ENCODE results near the gene ATP8A2.

Gene ATP8A2

DNA sequence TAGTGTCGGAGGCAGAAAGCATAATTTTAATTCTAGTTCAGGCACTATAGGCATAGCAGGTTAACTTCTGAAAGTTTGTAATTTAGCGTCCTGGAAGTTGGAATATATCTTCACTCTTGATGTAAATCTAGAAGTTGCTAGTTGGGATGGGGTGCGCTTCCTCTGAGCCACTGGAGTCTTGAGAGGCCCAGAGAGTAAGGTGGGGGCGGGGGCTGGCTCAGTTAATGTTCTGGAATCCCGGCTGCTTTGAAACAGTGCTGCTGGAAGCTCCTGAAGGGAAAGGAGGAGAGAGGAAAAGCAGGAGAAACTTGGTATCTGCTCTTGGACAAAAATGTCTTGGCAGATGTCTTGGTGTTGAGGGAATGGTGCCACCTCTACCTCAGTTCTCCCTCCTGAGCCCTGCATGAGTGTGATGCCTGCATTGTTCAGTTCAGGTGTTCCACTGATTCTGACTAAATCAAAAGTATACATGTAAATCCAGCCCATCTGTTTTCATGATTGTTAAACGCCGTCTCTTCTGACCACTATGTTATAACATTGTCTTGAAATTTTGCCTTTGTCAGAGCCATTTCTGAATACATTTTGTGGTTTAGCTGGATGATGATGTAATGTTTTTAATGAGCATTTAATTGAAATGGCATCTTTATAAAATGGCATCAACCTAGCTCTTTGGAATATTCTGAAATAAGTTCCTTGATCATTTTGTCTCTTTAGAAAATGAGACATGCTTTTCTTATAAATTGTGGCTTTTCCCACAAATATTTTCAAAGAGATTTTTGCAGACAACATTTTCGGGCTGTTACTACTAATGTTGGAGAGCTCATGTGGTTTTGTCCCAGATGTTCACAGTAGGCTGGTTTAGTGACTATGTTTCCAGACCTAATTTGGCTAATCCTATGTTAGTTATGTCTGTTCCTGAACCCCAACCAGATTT, 477.3 kb downstream of the ATP8A2 start:
- H3K9me3 ChIP-seq (ENCODE audit: control insufficient read depth in 5 of 5, low read length in 5 of 5) = no peaks in the 10 kb centered on the region
- H3K9ac ChIP-seq (ENCODE audit: low read length in 5 of 5) = no peak overlapping the region
- no peaks in the 10 kb centered on the region for H3K27me3 ChIP-seq (ENCODE audit: control insufficient read depth in 5 of 5, insufficient read depth in 4 of 5, low read length in 5 of 5)
- no peak overlapping the region for H3K27ac ChIP-seq (ENCODE audit: low read depth, low read length)
- H3K36me3 ChIP-seq (ENCODE audit: control insufficient read depth in 5 of 5, insufficient read depth in 5 of 5, low read length in 5 of 5) = no peaks in the 10 kb centered on the region
- no peak overlapping the region for H3K4me3 ChIP-seq (ENCODE audit: low read depth in 1 of 5, low read length in 5 of 5)
- peaks cover 0 to 11% (median 0%) of the 10 kb centered on the region in 5 donors for H3K4me1 ChIP-seq (ENCODE audit: control insufficient read depth in 5 of 5, insufficient read depth in 5 of 5, low read length in 5 of 5)

DNA sequence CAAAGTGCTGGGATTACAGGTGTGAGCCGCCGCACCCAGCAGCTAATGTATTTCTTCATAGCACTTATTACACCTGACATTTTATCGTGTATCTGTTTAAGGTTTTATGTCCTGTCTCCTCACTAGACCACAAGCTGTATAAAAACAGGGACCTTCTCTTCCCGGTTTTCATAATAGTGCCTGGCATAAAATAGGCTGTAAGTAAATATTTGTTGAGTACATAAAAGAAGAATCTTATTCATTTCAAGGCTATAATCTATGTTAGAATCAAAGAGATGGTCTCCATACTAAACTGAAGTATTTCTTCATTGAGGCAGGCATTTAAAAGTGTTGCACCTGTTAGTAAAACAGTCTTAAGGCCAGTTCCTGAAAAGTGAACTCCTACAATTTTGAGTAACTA, 486.1 kb downstream of the ATP8A2 start:
- Histone ChIP-seq H3K27ac (ENCODE audit: low read depth, low read length) (no peak overlapping the region), H3K4me3 (ENCODE audit: low read depth in 1 of 5, low read length in 5 of 5) (no peak overlapping the region), H3K4me1 (ENCODE audit: control insufficient read depth in 5 of 5, insufficient read depth in 5 of 5, low read length in 5 of 5) (no peaks in the 10 kb centered on the region), H3K9ac (ENCODE audit: low read length in 5 of 5) (no peak overlapping the region), H3K27me3 (ENCODE audit: control insufficient read depth in 5 of 5, insufficient read depth in 4 of 5, low read length in 5 of 5) (no peaks in the 10 kb centered on the region), H3K9me3 (ENCODE audit: control insufficient read depth in 5 of 5, low read length in 5 of 5) (no peaks in the 10 kb centered on the region), H3K36me3 (ENCODE audit: control insufficient read depth in 5 of 5, insufficient read depth in 5 of 5, low read length in 5 of 5) (no peaks in the 10 kb centered on the region)

DNA sequence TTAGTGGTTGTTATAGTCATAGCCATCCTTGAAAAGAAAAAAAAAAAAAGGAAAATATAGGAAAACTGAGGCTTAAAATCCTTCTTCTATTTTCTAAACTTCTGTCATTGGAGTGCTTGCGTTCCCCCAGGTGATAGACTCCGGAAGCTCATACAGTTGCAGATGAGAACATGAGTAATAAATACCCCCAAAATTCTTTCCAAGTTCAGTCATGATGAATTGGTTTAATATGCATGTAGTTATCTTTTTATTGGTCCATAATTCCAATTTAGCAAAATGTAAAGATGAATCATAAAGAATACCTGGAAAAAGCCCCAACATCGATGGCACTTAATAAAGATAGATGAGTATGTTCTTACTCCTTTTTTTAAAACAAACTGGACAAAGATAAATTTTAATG, 487.8 kb downstream of the ATP8A2 start:
- no peaks in the 10 kb centered on the region for H3K36me3 ChIP-seq (ENCODE audit: control insufficient read depth in 5 of 5, insufficient read depth in 5 of 5, low read length in 5 of 5)
- no peak overlapping the region for H3K9ac ChIP-seq (ENCODE audit: low read length in 5 of 5)
- no peaks in the 10 kb centered on the region for H3K4me1 ChIP-seq (ENCODE audit: control insufficient read depth in 5 of 5, insufficient read depth in 5 of 5, low read length in 5 of 5)
- no peak overlapping the region for H3K27ac ChIP-seq (ENCODE audit: low read depth, low read length)
- H3K4me3 ChIP-seq (ENCODE audit: low read depth in 1 of 5, low read length in 5 of 5) = no peak overlapping the region
- no peaks in the 10 kb centered on the region for H3K27me3 ChIP-seq (ENCODE audit: control insufficient read depth in 5 of 5, insufficient read depth in 4 of 5, low read length in 5 of 5)
- H3K9me3 ChIP-seq (ENCODE audit: control insufficient read depth in 5 of 5, low read length in 5 of 5) = no peaks in the 10 kb centered on the region

DNA sequence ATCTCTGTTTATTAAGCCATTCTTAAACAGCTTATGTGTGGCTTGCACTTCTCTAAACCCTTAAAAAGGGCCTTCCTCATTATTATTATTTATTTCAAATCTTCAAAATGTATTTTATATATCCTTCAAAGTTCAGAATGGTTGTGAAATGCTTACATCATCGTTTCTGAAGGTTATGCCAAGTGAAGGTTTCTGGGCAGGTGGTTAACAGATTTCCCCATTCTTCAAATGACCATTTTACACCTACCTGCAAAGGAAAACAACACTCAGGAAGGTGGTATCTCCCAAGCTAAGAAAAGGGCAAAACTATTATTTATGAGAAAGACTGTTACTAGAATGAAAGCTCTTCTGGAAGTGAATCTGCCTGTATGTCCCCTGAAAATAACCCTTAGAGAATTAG, 488.5 kb downstream of the ATP8A2 start:
- no peaks in the 10 kb centered on the region for H3K27me3 ChIP-seq (ENCODE audit: control insufficient read depth in 5 of 5, insufficient read depth in 4 of 5, low read length in 5 of 5)
- no peaks in the 10 kb centered on the region for H3K4me1 ChIP-seq (ENCODE audit: control insufficient read depth in 5 of 5, insufficient read depth in 5 of 5, low read length in 5 of 5)
- H3K4me3 ChIP-seq (ENCODE audit: low read depth in 1 of 5, low read length in 5 of 5) = no peak overlapping the region
- H3K27ac ChIP-seq (ENCODE audit: low read depth, low read length) = no peak overlapping the region
- no peaks in the 10 kb centered on the region for H3K36me3 ChIP-seq (ENCODE audit: control insufficient read depth in 5 of 5, insufficient read depth in 5 of 5, low read length in 5 of 5)
- no peaks in the 10 kb centered on the region for H3K9me3 ChIP-seq (ENCODE audit: control insufficient read depth in 5 of 5, low read length in 5 of 5)
- no peak overlapping the region for H3K9ac ChIP-seq (ENCODE audit: low read length in 5 of 5)

DNA sequence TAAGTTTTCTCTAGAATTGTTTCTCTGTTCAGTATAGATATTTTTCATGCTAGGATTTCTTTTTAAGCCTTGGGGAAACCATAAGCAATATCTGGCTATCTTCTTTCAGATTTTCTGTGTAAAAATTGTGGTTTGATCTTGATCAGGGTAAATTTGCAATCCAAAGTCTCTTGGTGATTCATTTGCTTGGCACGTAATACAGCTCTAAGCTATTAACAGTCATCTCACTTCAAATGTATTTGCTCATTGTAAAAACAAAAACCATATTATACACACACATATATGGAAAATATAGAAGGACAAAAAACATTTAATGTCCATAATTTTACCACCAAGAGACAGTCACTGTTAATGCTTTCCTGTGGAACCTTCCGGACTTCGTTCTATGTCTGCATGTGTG, 489.1 kb downstream of the ATP8A2 start:
- H3K27me3 ChIP-seq (ENCODE audit: control insufficient read depth in 5 of 5, insufficient read depth in 4 of 5, low read length in 5 of 5) = no peaks in the 10 kb centered on the region
- no peak overlapping the region for H3K9ac ChIP-seq (ENCODE audit: low read length in 5 of 5)
- H3K27ac ChIP-seq (ENCODE audit: low read depth, low read length) = no peak overlapping the region
- no peaks in the 10 kb centered on the region for H3K9me3 ChIP-seq (ENCODE audit: control insufficient read depth in 5 of 5, low read length in 5 of 5)
- H3K4me3 ChIP-seq (ENCODE audit: low read depth in 1 of 5, low read length in 5 of 5) = no peak overlapping the region
- H3K36me3 ChIP-seq (ENCODE audit: control insufficient read depth in 5 of 5, insufficient read depth in 5 of 5, low read length in 5 of 5) = no peaks in the 10 kb centered on the region
- H3K4me1 ChIP-seq (ENCODE audit: control insufficient read depth in 5 of 5, insufficient read depth in 5 of 5, low read length in 5 of 5) = no peaks in the 10 kb centered on the region

DNA sequence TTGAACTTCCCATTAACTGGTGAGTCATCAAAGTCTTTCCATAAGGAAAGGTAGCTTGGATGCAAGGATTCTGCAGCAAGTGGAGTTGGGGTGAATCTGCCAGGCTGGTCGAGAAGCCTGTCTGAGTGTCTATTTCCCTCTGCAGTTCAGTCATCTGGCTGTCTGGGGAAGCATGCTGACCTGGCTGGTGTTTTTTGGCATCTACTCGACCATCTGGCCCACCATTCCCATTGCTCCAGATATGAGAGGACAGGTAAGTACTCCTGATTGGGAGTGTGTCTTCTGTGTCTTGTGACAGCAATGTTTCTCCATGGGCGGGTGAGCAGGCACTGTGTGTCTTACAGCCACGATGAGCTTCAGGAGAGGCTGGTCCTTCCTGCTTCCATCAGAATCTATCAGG, 490.4 kb downstream of the ATP8A2 start:
- H3K4me3 ChIP-seq (ENCODE audit: low read depth in 1 of 5, low read length in 5 of 5) = no peak overlapping the region
- no peak overlapping the region for H3K27ac ChIP-seq (ENCODE audit: low read depth, low read length)
- no peaks in the 10 kb centered on the region for H3K4me1 ChIP-seq (ENCODE audit: control insufficient read depth in 5 of 5, insufficient read depth in 5 of 5, low read length in 5 of 5)
- no peaks in the 10 kb centered on the region for H3K9me3 ChIP-seq (ENCODE audit: control insufficient read depth in 5 of 5, low read length in 5 of 5)
- no peak overlapping the region for H3K9ac ChIP-seq (ENCODE audit: low read length in 5 of 5)
- H3K36me3 ChIP-seq (ENCODE audit: control insufficient read depth in 5 of 5, insufficient read depth in 5 of 5, low read length in 5 of 5) = no peaks in the 10 kb centered on the region
- no peaks in the 10 kb centered on the region for H3K27me3 ChIP-seq (ENCODE audit: control insufficient read depth in 5 of 5, insufficient read depth in 4 of 5, low read length in 5 of 5)

DNA sequence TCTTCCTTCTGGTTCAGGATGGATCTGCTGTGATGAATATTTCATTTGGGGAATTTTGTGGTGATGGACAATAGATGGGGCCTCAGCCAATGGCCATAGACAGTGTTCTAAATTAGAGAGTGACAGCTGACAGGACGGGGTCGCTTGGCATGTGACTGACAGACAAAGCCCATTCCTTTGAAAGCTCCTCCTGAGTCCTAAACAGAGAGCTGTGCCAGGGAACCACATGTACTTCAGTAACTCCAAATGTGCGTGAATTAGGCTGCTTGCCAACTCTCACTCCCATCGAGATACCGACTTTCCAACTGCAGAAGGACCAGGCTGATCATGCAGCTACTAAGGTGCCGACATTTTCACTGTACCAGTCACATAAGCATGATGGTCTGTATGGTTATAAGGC, 492.3 kb downstream of the ATP8A2 start:
- H3K4me3 ChIP-seq (ENCODE audit: low read depth in 1 of 5, low read length in 5 of 5) = no peak overlapping the region
- no peak overlapping the region for H3K27ac ChIP-seq (ENCODE audit: low read depth, low read length)
- H3K27me3 ChIP-seq (ENCODE audit: control insufficient read depth in 5 of 5, insufficient read depth in 4 of 5, low read length in 5 of 5) = peaks cover 0 to 5% (median 0%) of the 10 kb centered on the region in 5 donors
- H3K36me3 ChIP-seq (ENCODE audit: control insufficient read depth in 5 of 5, insufficient read depth in 5 of 5, low read length in 5 of 5) = no peaks in the 10 kb centered on the region
- no peaks in the 10 kb centered on the region for H3K4me1 ChIP-seq (ENCODE audit: control insufficient read depth in 5 of 5, insufficient read depth in 5 of 5, low read length in 5 of 5)
- no peak overlapping the region for H3K9ac ChIP-seq (ENCODE audit: low read length in 5 of 5)
- no peaks in the 10 kb centered on the region for H3K9me3 ChIP-seq (ENCODE audit: control insufficient read depth in 5 of 5, low read length in 5 of 5)

DNA sequence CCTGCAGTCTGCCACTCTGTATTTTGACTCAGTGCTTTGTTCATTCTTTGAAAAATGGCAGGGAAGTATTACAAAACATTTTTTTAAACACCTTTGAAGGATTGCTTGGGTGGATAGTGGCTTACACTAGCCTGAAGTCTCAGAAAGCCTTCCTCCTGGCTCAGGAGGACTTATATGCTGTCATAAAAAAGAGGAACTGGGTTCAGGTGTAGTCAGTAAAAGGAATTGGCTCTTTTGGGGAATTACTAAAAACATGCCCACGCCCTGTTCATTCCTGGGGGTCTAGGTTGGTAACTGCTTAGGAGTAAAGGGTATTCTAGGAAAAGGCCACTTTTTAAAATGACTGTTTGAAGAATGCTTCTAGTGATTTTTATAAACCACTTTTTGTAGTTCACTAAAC, 493.2 kb downstream of the ATP8A2 start:
- no peak overlapping the region for H3K4me3 ChIP-seq (ENCODE audit: low read depth in 1 of 5, low read length in 5 of 5)
- no peak overlapping the region for H3K27ac ChIP-seq (ENCODE audit: low read depth, low read length)
- no peak overlapping the region for H3K9ac ChIP-seq (ENCODE audit: low read length in 5 of 5)
- H3K27me3 ChIP-seq (ENCODE audit: control insufficient read depth in 5 of 5, insufficient read depth in 4 of 5, low read length in 5 of 5) = peaks cover 0 to 5% (median 0%) of the 10 kb centered on the region in 5 donors
- H3K36me3 ChIP-seq (ENCODE audit: control insufficient read depth in 5 of 5, insufficient read depth in 5 of 5, low read length in 5 of 5) = no peaks in the 10 kb centered on the region
- H3K4me1 ChIP-seq (ENCODE audit: control insufficient read depth in 5 of 5, insufficient read depth in 5 of 5, low read length in 5 of 5) = no peaks in the 10 kb centered on the region
- no peaks in the 10 kb centered on the region for H3K9me3 ChIP-seq (ENCODE audit: control insufficient read depth in 5 of 5, low read length in 5 of 5)

DNA sequence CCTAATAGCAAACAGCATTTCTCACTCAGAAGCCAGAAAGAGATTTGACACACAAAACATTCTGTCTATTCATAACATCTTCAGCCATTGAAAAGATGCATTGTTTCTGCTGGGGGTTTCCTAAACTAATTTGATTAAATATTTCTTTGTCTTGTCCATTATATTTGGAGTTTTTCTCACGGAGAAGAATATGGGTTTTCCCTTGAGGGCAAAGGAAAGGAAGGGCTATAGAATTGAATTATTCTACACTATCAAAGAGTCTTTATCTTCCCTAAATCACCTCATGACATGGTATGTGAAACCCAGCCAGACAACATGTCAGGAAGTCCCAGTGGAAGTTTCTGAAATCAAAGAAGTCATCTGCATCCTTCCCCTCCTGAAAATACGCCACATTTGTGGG, 493.6 kb downstream of the ATP8A2 start:
- H3K9me3 ChIP-seq (ENCODE audit: control insufficient read depth in 5 of 5, low read length in 5 of 5) = no peaks in the 10 kb centered on the region
- no peaks in the 10 kb centered on the region for H3K36me3 ChIP-seq (ENCODE audit: control insufficient read depth in 5 of 5, insufficient read depth in 5 of 5, low read length in 5 of 5)
- peaks cover 0 to 7% (median 0%) of the 10 kb centered on the region in 5 donors for H3K27me3 ChIP-seq (ENCODE audit: control insufficient read depth in 5 of 5, insufficient read depth in 4 of 5, low read length in 5 of 5)
- H3K9ac ChIP-seq (ENCODE audit: low read length in 5 of 5) = no peak overlapping the region
- no peaks in the 10 kb centered on the region for H3K4me1 ChIP-seq (ENCODE audit: control insufficient read depth in 5 of 5, insufficient read depth in 5 of 5, low read length in 5 of 5)
- no peak overlapping the region for H3K27ac ChIP-seq (ENCODE audit: low read depth, low read length)
- H3K4me3 ChIP-seq (ENCODE audit: low read depth in 1 of 5, low read length in 5 of 5) = no peak overlapping the region

DNA sequence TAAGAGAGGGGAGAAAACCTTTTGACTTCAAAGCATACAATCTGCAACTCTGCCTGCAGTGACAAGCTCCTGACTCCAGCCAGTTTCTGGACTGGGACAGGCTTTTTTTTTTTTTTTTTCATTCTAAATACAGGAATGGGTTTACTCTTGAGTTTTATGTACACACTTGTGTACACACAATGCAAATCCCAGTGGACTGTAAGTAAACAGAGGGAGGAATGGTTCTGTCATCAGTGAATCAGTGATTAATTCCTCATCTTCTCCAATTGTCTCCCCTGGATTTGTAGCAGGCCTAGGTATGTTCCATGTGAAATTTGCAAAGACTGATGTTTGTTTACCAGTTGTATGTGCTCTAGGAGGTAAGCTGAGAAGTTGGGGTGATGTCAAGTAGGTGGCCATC, 495.3 kb downstream of the ATP8A2 start:
- no peak overlapping the region for H3K27ac ChIP-seq (ENCODE audit: low read depth, low read length)
- peaks cover 0 to 8% (median 0%) of the 10 kb centered on the region in 5 donors for H3K27me3 ChIP-seq (ENCODE audit: control insufficient read depth in 5 of 5, insufficient read depth in 4 of 5, low read length in 5 of 5)
- H3K36me3 ChIP-seq (ENCODE audit: control insufficient read depth in 5 of 5, insufficient read depth in 5 of 5, low read length in 5 of 5) = no peaks in the 10 kb centered on the region
- no peaks in the 10 kb centered on the region for H3K9me3 ChIP-seq (ENCODE audit: control insufficient read depth in 5 of 5, low read length in 5 of 5)
- no peak overlapping the region for H3K9ac ChIP-seq (ENCODE audit: low read length in 5 of 5)
- H3K4me3 ChIP-seq (ENCODE audit: low read depth in 1 of 5, low read length in 5 of 5) = no peak overlapping the region
- no peaks in the 10 kb centered on the region for H3K4me1 ChIP-seq (ENCODE audit: control insufficient read depth in 5 of 5, insufficient read depth in 5 of 5, low read length in 5 of 5)
